Stomach (tissue), 4 donors: ENCODE measurements around the gene FYN.

Experiments used
- CTCF ChIP-seq, 7 experiments: fragments of 450-650 bp in 4 of 7; fragments of 200-600 bp in 3 of 7; sonication (generic) in 3 of 7; IDR thresholded peaks; one replicate each; pipeline ENCODE4 v1.5.1; 2016 to 2019; ENCODE audit warnings: antibody characterized with exemption in 7 of 7, control low read depth in 2 of 7, mild to moderate bottlenecking in 1 of 7
- EP300 ChIP-seq: sonication (generic); formaldehyde crosslinking; IDR thresholded peaks from one replicate; pipeline ENCODE4 v1.6.1; 2017; ENCODE audit warnings: antibody characterized with exemption
- POLR2A ChIP-seq, 4 donors: fragments of 450-650 bp; IDR thresholded peaks; one replicate each; pipeline ENCODE4 v1.6.1; 2016; ENCODE audit warnings: antibody characterized with exemption in 4 of 4, control low read depth in 2 of 4, mild to moderate bottlenecking in 1 of 4, moderate library complexity in 1 of 4
- POLR2AphosphoS5 ChIP-seq, 3 donors: sonication (generic); formaldehyde crosslinking; IDR thresholded peaks; one replicate each; pipeline ENCODE4 v1.6.1; 2016; ENCODE audit warnings: antibody characterized with exemption in 3 of 3

- TF ChIP-seq EP300 (no peak), CTCF (IDR thresholded peaks at IDR 0.05) (no peak), POLR2AphosphoS5 (IDR thresholded peaks at IDR 0.05) (no peak), POLR2A (IDR thresholded peaks at IDR 0.05) (no peak)
These were observed 60.0 kb downstream of the FYN start for GRCh38 chr6:111813237-111813636.
